ENCODE data around the gene MACF1. TPM values are rescaled to one million over a fixed set of nuclear protein-coding genes. Genes with fewer than 3 reads are reported as not detected.
A peak's percentile ranks its signal among the peaks of the same experiment; 100 is the strongest.

The MACF1 gene
- total RNA-seq, 1 donor from 2014 or later, result 301 TPM

DNA sequence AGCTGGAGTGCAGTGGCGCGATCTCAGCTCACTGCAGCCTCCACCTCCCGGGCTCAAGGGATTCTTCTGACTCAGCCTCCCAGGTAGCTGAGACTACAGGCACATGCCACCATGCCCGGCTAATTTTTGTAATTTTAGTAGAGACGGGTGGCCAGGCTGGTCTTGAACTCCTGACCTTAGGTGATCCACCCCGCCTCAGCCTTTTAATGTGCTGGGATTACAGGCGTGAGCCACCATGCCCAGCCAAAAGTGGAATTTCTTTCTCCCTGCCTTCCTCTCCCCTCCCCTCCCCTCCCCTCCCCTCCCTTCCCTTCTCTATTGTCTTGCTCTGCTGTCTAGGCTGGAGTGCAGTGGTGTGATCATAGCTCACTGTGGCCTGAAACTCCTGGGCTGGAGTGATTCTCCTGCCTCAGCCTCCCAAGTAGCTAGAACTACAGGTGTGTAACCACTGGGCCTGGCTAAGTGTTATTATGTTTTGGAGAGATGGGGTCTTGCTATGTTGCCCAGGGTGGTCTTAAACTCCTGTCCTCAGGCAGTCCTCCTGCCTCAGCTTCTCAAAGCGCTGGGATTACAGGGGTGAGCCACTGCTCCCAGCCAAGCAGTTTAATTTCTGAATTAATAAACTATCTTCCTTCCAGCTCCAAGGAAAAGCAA is 10.0 kb upstream of the MACF1 start:
- Mint-ChIP-seq H3K27me3 (ENCODE audit: low read depth) (no peaks in the 10 kb centered on the region), H3K9me3 (no peaks in the 10 kb centered on the region), H3K4me1 (peaks cover 49% of the 10 kb centered on the region), H3K4me3 (no peak overlapping the region), H3K36me3 (no peaks in the 10 kb centered on the region), H3K27ac (peak overlapping the region; percentile 91)
- TF ChIP-seq, protein P1, sequence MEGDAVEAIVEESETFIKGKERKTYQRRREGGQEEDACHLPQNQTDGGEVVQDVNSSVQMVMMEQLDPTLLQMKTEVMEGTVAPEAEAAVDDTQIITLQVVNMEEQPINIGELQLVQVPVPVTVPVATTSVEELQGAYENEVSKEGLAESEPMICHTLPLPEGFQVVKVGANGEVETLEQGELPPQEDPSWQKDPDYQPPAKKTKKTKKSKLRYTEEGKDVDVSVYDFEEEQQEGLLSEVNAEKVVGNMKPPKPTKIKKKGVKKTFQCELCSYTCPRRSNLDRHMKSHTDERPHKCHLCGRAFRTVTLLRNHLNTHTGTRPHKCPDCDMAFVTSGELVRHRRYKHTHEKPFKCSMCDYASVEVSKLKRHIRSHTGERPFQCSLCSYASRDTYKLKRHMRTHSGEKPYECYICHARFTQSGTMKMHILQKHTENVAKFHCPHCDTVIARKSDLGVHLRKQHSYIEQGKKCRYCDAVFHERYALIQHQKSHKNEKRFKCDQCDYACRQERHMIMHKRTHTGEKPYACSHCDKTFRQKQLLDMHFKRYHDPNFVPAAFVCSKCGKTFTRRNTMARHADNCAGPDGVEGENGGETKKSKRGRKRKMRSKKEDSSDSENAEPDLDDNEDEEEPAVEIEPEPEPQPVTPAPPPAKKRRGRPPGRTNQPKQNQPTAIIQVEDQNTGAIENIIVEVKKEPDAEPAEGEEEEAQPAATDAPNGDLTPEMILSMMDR (IDR thresholded peaks at IDR 0.05; ENCODE audit: unreplicated experiment), result no peak
- DNase-seq (ENCODE audit: low spot score in 2 of 2, unreplicated experiment in 2 of 2), result no peak

DNA sequence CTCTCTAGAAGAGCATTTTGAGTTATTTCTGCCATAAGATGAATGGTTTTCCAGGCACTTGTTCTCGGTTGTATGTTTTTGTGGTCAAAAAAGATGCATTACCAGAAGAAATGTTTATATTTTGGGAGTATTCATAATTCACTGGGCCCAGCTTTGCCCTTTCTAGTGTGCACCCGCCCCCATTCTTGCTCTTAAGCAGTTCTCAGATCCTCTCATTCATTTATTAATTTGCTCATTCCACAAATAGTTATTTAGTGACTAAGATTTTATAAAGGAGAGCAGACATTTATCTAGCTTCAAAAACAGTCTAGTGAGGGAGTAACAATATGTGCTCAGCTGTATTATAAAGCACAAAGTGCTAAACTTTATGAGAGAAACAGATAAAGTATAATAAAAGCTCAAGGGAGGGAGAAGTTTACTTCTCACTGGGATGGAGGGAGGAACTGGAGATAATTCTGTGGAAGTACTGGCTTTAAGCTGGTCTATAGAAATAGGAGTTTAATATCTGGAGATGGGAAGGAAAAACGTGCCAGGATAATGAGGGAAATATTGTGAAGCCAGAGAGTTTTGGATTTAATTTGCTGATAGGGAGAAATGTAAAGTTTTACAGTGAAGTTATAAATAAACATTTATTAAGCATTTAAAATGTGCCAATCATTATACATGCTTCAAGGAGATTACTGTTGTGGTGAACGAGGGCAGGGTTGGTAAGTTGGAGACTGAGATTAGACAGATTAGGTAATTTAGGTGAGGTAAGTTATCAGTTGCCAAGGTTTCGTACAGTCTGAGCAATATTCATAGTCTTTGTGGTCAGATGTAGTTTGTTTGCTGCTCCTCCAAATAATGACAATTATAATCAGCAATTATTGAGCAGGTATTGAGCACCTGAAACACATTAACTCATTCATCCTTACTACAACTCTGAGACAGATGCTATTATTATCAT is 9.1 kb upstream of the MACF1 start:
- no peaks in the 10 kb centered on the region for H3K9me3 Mint-ChIP-seq
- H3K27ac Mint-ChIP-seq, result peak overlapping the region; percentile 91
- H3K27me3 Mint-ChIP-seq (ENCODE audit: low read depth), result no peaks in the 10 kb centered on the region
- peaks cover 43% of the 10 kb centered on the region for H3K4me1 Mint-ChIP-seq
- TF ChIP-seq, protein P1 (IDR thresholded peaks at IDR 0.05; ENCODE audit: unreplicated experiment), result no peak
- DNase-seq (ENCODE audit: low spot score in 2 of 2, unreplicated experiment in 2 of 2), result no peak
- H3K4me3 Mint-ChIP-seq, result no peak overlapping the region
- H3K36me3 Mint-ChIP-seq, result no peaks in the 10 kb centered on the region

GRCh38 chr1:39196244-39197215 is 8.0 kb upstream of the MACF1 start:
- Mint-ChIP-seq H3K27me3 (ENCODE audit: low read depth) (no peaks in the 10 kb centered on the region), H3K4me1 (peaks cover 37% of the 10 kb centered on the region), H3K4me3 (no peak overlapping the region), H3K27ac (peak overlapping the region; percentile 65), H3K36me3 (no peaks in the 10 kb centered on the region), H3K9me3 (no peaks in the 10 kb centered on the region)
- no peak for DNase-seq (ENCODE audit: low spot score in 2 of 2, unreplicated experiment in 2 of 2)
- TF ChIP-seq, protein P1 (IDR thresholded peaks at IDR 0.05; ENCODE audit: unreplicated experiment), result no peak

DNA sequence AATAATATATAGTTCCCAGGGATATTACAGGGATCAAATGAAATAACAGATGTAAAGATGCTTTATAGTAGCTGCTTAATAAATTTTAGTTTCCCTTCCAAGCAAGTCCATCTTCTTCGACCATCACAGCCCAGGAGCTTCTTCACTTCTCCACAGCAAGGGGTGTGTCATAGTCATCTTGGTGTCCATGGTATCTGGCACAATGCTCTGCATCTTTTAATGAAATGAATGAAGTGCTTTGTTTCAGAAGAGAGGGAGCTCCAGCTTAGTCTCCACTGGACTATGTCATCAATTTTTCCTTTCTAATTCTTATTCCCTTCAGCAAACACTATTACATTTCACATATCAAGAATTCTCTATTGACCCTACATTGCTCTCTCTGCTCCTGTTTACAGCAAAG is 4.9 kb upstream of the MACF1 start:
- no peaks in the 10 kb centered on the region for H3K36me3 Mint-ChIP-seq
- no peak overlapping the region for H3K27ac Mint-ChIP-seq
- TF ChIP-seq, protein P1 (IDR thresholded peaks at IDR 0.05; ENCODE audit: unreplicated experiment), result no peak
- H3K27me3 Mint-ChIP-seq (ENCODE audit: low read depth), result no peaks in the 10 kb centered on the region
- peaks cover 28% of the 10 kb centered on the region for H3K4me1 Mint-ChIP-seq
- no peak overlapping the region for H3K4me3 Mint-ChIP-seq
- no peaks in the 10 kb centered on the region for H3K9me3 Mint-ChIP-seq
- no peak for DNase-seq (ENCODE audit: low spot score in 2 of 2, unreplicated experiment in 2 of 2)

- no peak for DNase-seq (ENCODE audit: low spot score in 2 of 2, unreplicated experiment in 2 of 2)
- peak overlapping the region; percentile 65 for H3K4me3 Mint-ChIP-seq
Measured at GRCh38 chr1:39205102-39205780, 746 bp downstream of the MACF1 start.

More at GRCh38 chr1:39205102-39205780, 746 bp downstream of the MACF1 start:
- TF ChIP-seq, protein P1 (IDR thresholded peaks at IDR 0.05; ENCODE audit: unreplicated experiment), result no peak
- peaks cover 4% of the 10 kb centered on the region for H3K36me3 Mint-ChIP-seq
- no peaks in the 10 kb centered on the region for H3K27me3 Mint-ChIP-seq (ENCODE audit: low read depth)
- peaks cover 21% of the 10 kb centered on the region for H3K4me1 Mint-ChIP-seq
- peak overlapping the region; percentile 98 for H3K27ac Mint-ChIP-seq
- H3K9me3 Mint-ChIP-seq, result no peaks in the 10 kb centered on the region
